ENCODE data around the gene PPTC7.
"Not testable (repeated sequence)": the region's sequence is repeated elsewhere in the genome, so short reads cannot be mapped to it uniquely, and the experiment has no call there.

Gene PPTC7

DNA sequence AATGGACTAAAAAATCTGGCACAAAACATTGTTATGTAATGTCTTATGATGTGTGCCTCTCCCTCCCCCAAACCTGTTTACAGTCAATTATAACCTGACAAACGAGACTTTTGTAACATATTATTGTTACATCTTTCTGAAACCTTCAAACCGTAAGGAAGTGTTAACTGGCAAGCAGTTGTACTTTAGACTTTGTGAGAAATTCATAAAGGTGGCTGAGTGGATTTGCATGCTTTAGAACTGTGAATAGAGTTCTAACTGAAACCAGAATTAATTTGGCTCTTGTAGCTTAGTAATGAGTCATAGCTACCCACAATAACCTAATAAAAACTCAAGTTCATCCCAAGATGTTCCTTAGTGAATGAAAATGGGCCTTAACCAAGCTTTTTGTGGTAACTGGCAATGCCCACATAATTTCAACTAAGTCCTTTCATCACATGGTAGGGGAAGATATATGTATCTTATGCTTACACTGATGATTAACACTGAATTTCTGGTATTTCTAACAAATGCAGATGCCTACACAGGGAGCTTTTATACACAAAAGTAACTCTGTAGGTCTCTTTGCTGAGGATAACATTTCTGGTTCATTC lies 51.3 kb downstream of the PPTC7 start:
- Histone ChIP-seq H3K27ac (ENCODE audit: insufficient read depth in 1 of 2, low read depth in 1 of 2, low read length in 2 of 2, poor library complexity in 1 of 2, severe bottlenecking in 2 of 2) (no peak overlapping the region), H3K9me3 (ENCODE audit: control extremely low read depth in 1 of 5, control insufficient read depth in 4 of 5, insufficient read depth in 2 of 5, low read depth in 1 of 5, low read length in 4 of 5) (no peaks in the 10 kb centered on the region), H3K4me1 (ENCODE audit: control extremely low read depth in 1 of 4, control insufficient read depth in 4 of 4, insufficient read depth in 4 of 4, low read length in 3 of 4) (no peaks in the 10 kb centered on the region), H3K36me3 (ENCODE audit: control insufficient read depth in 4 of 4, insufficient read depth in 4 of 4, low read length in 3 of 4) (peaks cover 16 to 45% (median 42%) of the 10 kb centered on the region in 4 experiments), H3K4me3 (ENCODE audit: control insufficient read depth in 1 of 7, extremely low read depth in 1 of 7, insufficient read depth in 4 of 7, low read depth in 2 of 7, low read length in 6 of 7) (no peak overlapping the region), H3K27me3 (replicated peaks in 2 of 5; ENCODE audit: control insufficient read depth in 4 of 5, insufficient read depth in 5 of 5, low read length in 4 of 5) (no peaks in the 10 kb centered on the region)
- no CpG with 5 or more reads among the region's 2 CpGs for WGBS (ENCODE audit: insufficient coverage)
- DNase-seq: no peak
- POLR2A ChIA-PET: no interaction called here
- CTCF ChIA-PET: interaction anchor here (0.6 to 7.7 kb wide), 3 partner anchors 11 to 69 kb away, joined by 3 to 50 read pairs (median 6); no protein-coding TSS in a partner anchor

- no CpG with 5 or more reads among the region's 2 CpGs for WGBS (ENCODE audit: insufficient coverage)
- DNase-seq: no peak
- no peak overlapping the region for H3K4me3 ChIP-seq (ENCODE audit: control insufficient read depth in 1 of 7, extremely low read depth in 1 of 7, insufficient read depth in 4 of 7, low read depth in 2 of 7, low read length in 6 of 7)
- POLR2A ChIA-PET: no interaction called here
- CTCF ChIA-PET: interaction anchor here (2.0 to 7.7 kb wide), 2 partner anchors 21 to 70 kb away, joined by 12 to 50 read pairs; no protein-coding TSS in a partner anchor
- peaks cover 10 to 32% (median 29%) of the 10 kb centered on the region in 4 experiments for H3K36me3 ChIP-seq (ENCODE audit: control insufficient read depth in 4 of 4, insufficient read depth in 4 of 4, low read length in 3 of 4)
- H3K9me3 ChIP-seq (ENCODE audit: control extremely low read depth in 1 of 5, control insufficient read depth in 4 of 5, insufficient read depth in 2 of 5, low read depth in 1 of 5, low read length in 4 of 5): no peaks in the 10 kb centered on the region
- H3K27me3 ChIP-seq (replicated peaks in 2 of 5; ENCODE audit: control insufficient read depth in 4 of 5, insufficient read depth in 5 of 5, low read length in 4 of 5): no peaks in the 10 kb centered on the region
- no peaks in the 10 kb centered on the region for H3K4me1 ChIP-seq (ENCODE audit: control extremely low read depth in 1 of 4, control insufficient read depth in 4 of 4, insufficient read depth in 4 of 4, low read length in 3 of 4)
- H3K27ac ChIP-seq (ENCODE audit: insufficient read depth in 1 of 2, low read depth in 1 of 2, low read length in 2 of 2, poor library complexity in 1 of 2, severe bottlenecking in 2 of 2): no peak overlapping the region
Observed at GRCh38 chr12:110530511-110530910, 52.6 kb downstream of the PPTC7 start.

DNA sequence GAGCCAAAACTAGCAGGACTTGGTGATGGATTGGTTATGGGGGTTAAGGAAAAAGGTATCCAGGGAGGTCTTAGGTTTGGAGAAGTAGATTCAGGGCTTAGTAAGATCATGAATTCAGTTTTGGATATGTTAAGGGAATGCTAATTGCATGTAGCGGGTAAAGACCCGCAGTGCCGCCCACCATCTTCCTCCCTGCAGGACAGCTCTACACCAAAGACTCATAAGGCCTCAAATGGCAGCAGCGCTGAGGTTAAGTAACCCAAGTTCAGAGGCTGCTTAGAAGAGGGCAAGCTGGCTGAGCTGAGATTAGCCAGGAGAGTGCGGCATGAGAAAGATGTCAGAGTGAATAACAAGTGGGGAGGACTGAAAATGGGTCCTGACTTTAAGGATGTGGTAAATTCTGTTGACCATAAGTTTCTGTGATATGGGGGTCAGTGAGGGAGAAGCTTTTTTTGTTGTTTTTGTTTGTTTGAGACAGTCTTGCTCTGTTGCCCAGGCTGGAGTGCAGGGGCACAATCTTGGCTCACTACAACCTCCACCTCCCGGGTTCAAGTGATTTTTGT lies 54.8 kb downstream of the PPTC7 start:
- Histone ChIP-seq H3K36me3 (ENCODE audit: control insufficient read depth in 4 of 4, insufficient read depth in 4 of 4, low read length in 3 of 4) (peaks cover 7 to 17% (median 16%) of the 10 kb centered on the region in 4 experiments), H3K27ac (ENCODE audit: insufficient read depth in 1 of 2, low read depth in 1 of 2, low read length in 2 of 2, poor library complexity in 1 of 2, severe bottlenecking in 2 of 2) (no peak overlapping the region), H3K9me3 (ENCODE audit: control extremely low read depth in 1 of 5, control insufficient read depth in 4 of 5, insufficient read depth in 2 of 5, low read depth in 1 of 5, low read length in 4 of 5) (no peaks in the 10 kb centered on the region), H3K4me3 (ENCODE audit: control insufficient read depth in 1 of 7, extremely low read depth in 1 of 7, insufficient read depth in 4 of 7, low read depth in 2 of 7, low read length in 6 of 7) (no peak overlapping the region), H3K27me3 (replicated peaks in 2 of 5; ENCODE audit: control insufficient read depth in 4 of 5, insufficient read depth in 5 of 5, low read length in 4 of 5) (no peaks in the 10 kb centered on the region), H3K4me1 (ENCODE audit: control extremely low read depth in 1 of 4, control insufficient read depth in 4 of 4, insufficient read depth in 4 of 4, low read length in 3 of 4) (no peaks in the 10 kb centered on the region)
- WGBS (ENCODE audit: insufficient coverage): 93% methylated on average over 5 of the region's 6 CpGs
- DNase-seq: no peak
- ChIA-PET CTCF (interaction anchor here (0.9 to 7.7 kb wide), 10 partner anchors 8 to 205 kb away, joined by 3 to 50 read pairs (median 4); partner anchors contain the start of gene FAM216A), POLR2A (interaction anchor here (0.6 kb wide), 1 partner anchor 25 kb away, joined by 4 read pairs; no protein-coding TSS in a partner anchor)

DNA sequence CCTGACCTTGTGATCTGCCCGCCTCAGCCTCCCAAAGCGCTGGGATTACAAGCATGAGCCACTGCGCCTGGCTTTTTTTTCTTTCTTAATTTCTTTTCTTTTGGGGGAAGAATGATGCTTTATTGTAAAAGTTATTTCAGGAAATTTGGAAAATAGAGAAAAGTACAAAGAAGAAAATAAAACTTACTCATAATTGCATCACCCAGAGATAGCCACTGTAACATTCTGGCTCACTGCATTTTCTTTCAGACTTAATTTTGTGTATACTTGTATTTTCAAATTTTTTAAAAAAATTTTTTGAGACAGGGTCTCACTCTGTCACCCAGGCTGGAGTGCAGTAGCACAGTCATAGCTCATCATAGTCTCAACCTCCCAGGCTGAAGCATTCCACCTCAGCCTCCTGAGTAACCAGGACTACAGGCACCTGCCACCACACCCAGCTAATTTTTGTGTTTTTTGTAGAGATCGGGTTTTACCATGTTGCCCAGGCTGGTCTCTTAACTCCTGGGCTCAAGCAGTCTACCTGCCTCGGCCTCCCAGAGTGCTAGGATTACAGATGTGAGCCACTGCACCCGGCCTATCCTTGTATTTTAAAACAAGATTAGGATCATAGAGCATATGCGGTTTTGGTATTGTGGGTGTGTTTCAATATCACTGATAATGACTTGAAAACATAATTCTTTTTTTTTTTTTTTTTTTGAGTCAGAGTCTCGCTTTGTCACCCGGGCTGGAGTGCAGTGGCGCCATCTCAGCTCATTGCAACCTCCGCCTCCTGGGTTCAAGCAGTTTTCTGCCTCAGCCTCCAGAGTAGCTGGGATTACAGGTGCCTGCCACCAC lies 62.0 kb downstream of the PPTC7 start:
- H3K27me3 ChIP-seq (replicated peaks in 2 of 5; ENCODE audit: control insufficient read depth in 4 of 5, insufficient read depth in 5 of 5, low read length in 4 of 5); H3K4me3 ChIP-seq (ENCODE audit: control insufficient read depth in 1 of 7, extremely low read depth in 1 of 7, insufficient read depth in 4 of 7, low read depth in 2 of 7, low read length in 6 of 7); H3K36me3 ChIP-seq (ENCODE audit: control insufficient read depth in 4 of 4, insufficient read depth in 4 of 4, low read length in 3 of 4); H3K27ac ChIP-seq (ENCODE audit: insufficient read depth in 1 of 2, low read depth in 1 of 2, low read length in 2 of 2, poor library complexity in 1 of 2, severe bottlenecking in 2 of 2); POLR2A ChIA-PET; DNase-seq; H3K4me1 ChIP-seq (ENCODE audit: control extremely low read depth in 1 of 4, control insufficient read depth in 4 of 4, insufficient read depth in 4 of 4, low read length in 3 of 4); H3K9me3 ChIP-seq (ENCODE audit: control extremely low read depth in 1 of 5, control insufficient read depth in 4 of 5, insufficient read depth in 2 of 5, low read depth in 1 of 5, low read length in 4 of 5): not testable (repeated sequence)
- CTCF ChIA-PET: interaction anchor here (0.8 to 1.4 kb wide), 2 partner anchors 11 to 31 kb away, joined by 3 to 5 read pairs; no protein-coding TSS in a partner anchor
- WGBS (ENCODE audit: insufficient coverage): 99% methylated on average over 7 of the region's 11 CpGs

GRCh38 chr12:110518014-110518413 lies 65.1 kb downstream of the PPTC7 start:
- H3K4me3 ChIP-seq (ENCODE audit: control insufficient read depth in 1 of 7, extremely low read depth in 1 of 7, insufficient read depth in 4 of 7, low read depth in 2 of 7, low read length in 6 of 7); H3K9me3 ChIP-seq (ENCODE audit: control extremely low read depth in 1 of 5, control insufficient read depth in 4 of 5, insufficient read depth in 2 of 5, low read depth in 1 of 5, low read length in 4 of 5); POLR2A ChIA-PET; H3K27ac ChIP-seq (ENCODE audit: insufficient read depth in 1 of 2, low read depth in 1 of 2, low read length in 2 of 2, poor library complexity in 1 of 2, severe bottlenecking in 2 of 2); DNase-seq; H3K4me1 ChIP-seq (ENCODE audit: control extremely low read depth in 1 of 4, control insufficient read depth in 4 of 4, insufficient read depth in 4 of 4, low read length in 3 of 4); H3K27me3 ChIP-seq (replicated peaks in 2 of 5; ENCODE audit: control insufficient read depth in 4 of 5, insufficient read depth in 5 of 5, low read length in 4 of 5); H3K36me3 ChIP-seq (ENCODE audit: control insufficient read depth in 4 of 4, insufficient read depth in 4 of 4, low read length in 3 of 4): not testable (repeated sequence)
- CTCF ChIA-PET: interaction anchor here (1.5 to 12.3 kb wide), 3 partner anchors 10 to 84 kb away, joined by 3 to 125 read pairs (median 7); no protein-coding TSS in a partner anchor
- WGBS (ENCODE audit: insufficient coverage): 100% methylated on average over 2 of the region's 8 CpGs

GRCh38 chr12:110516995-110517394 lies 66.1 kb downstream of the PPTC7 start:
- Histone ChIP-seq H3K9me3 (ENCODE audit: control extremely low read depth in 1 of 5, control insufficient read depth in 4 of 5, insufficient read depth in 2 of 5, low read depth in 1 of 5, low read length in 4 of 5) (no peaks in the 10 kb centered on the region), H3K27me3 (replicated peaks in 2 of 5; ENCODE audit: control insufficient read depth in 4 of 5, insufficient read depth in 5 of 5, low read length in 4 of 5) (no peaks in the 10 kb centered on the region), H3K36me3 (ENCODE audit: control insufficient read depth in 4 of 4, insufficient read depth in 4 of 4, low read length in 3 of 4) (no peaks in the 10 kb centered on the region), H3K4me3 (ENCODE audit: control insufficient read depth in 1 of 7, extremely low read depth in 1 of 7, insufficient read depth in 4 of 7, low read depth in 2 of 7, low read length in 6 of 7) (no peak overlapping the region), H3K4me1 (ENCODE audit: control extremely low read depth in 1 of 4, control insufficient read depth in 4 of 4, insufficient read depth in 4 of 4, low read length in 3 of 4) (no peaks in the 10 kb centered on the region), H3K27ac (ENCODE audit: insufficient read depth in 1 of 2, low read depth in 1 of 2, low read length in 2 of 2, poor library complexity in 1 of 2, severe bottlenecking in 2 of 2) (no peak overlapping the region)
- ChIA-PET POLR2A (no interaction called here), CTCF (interaction anchor here (1.9 to 12.3 kb wide), 3 partner anchors 11 to 85 kb away, joined by 6 to 125 read pairs (median 7); no protein-coding TSS in a partner anchor)
- 91% methylated on average over 3 of the region's 3 CpGs for WGBS (ENCODE audit: insufficient coverage)
- DNase-seq: no peak
